ENCODE results near the gene ZNF22. TPM values are rescaled to one million over a fixed set of nuclear protein-coding genes. Genes with fewer than 3 reads are reported as not detected.

The ZNF22 gene
- total RNA-seq, 1 experiment from 2014 or later, result 47.1 TPM

GRCh38 chr10:45015590-45015989, 14.9 kb downstream of the ZNF22 start:
- no peak for DNase-seq (ENCODE audit: low read depth)

- DNase-seq (ENCODE audit: low read depth), result peak; percentile 40
Observed at GRCh38 chr10:45023426-45023825, 22.7 kb downstream of the ZNF22 start.

- peak; percentile 5 for DNase-seq (ENCODE audit: low read depth)
Observed at GRCh38 chr10:45034301-45034700, 33.6 kb downstream of the ZNF22 start.

GRCh38 chr10:45035673-45036072, 35.0 kb downstream of the ZNF22 start:
- DNase-seq (ENCODE audit: low read depth), result no peak

- DNase-seq (ENCODE audit: low read depth), result no peak
Observed at GRCh38 chr10:45040921-45041542, 40.3 kb downstream of the ZNF22 start.

- DNase-seq (ENCODE audit: low read depth), result no peak
Observed at GRCh38 chr10:45044290-45044689, 43.6 kb downstream of the ZNF22 start.

GRCh38 chr10:45050551-45051235, 50.0 kb downstream of the ZNF22 start:
- no peak for DNase-seq (ENCODE audit: low read depth)

GRCh38 chr10:45052700-45053099, 52.0 kb downstream of the ZNF22 start:
- DNase-seq (ENCODE audit: low read depth), result no peak

GRCh38 chr10:45053569-45054100, 52.9 kb downstream of the ZNF22 start:
- no peak for DNase-seq (ENCODE audit: low read depth)

Other genes with a start within 250 kb of the ZNF22 start
- not detected in 2 replicates for gene TMEM72, start 89.6 kb upstream of the ZNF22 start, total RNA-seq (2014; rRNA removed; shearing (Covaris generic))
- 6.8 and 11.1 TPM in 2 replicates for gene RASSF4, start 41.1 kb upstream of the ZNF22 start, total RNA-seq (2014; rRNA removed; shearing (Covaris generic))
- gene DEPP1, start 22.1 kb upstream of the ZNF22 start, total RNA-seq (2014; rRNA removed; shearing (Covaris generic)), result 14.5 and 16.5 TPM in 2 replicates

Measured in RPMI7951 (cell line).